Keratinocyte (primary cell): Measurements from ENCODE around the gene DIRAS1.
"Not testable (repeated sequence)": the region's sequence is repeated elsewhere in the genome, so short reads cannot be mapped to it uniquely, and the experiment has no call there.

Experiments used
- CTCF ChIP-seq, 3 experiments: IDR thresholded peaks in 1 of 3; conservative IDR thresholded peaks in 1 of 3; optimal IDR thresholded peaks in 1 of 3; 2 replicates in 2 of 3; 3 replicates in 1 of 3; pipeline versions ENCODE3 to v1.5.1; 2011; ENCODE audit warnings: low read length in 3 of 3, mild to moderate bottlenecking in 3 of 3, moderate library complexity in 2 of 3, control low read depth in 1 of 3, inconsistent platforms in 1 of 3; ENCODE audit not compliant: insufficient read depth in 2 of 3; ENCODE audit errors: extremely low read depth in 1 of 3
- EZH2 ChIP-seq: IDR thresholded peaks from one replicate; pipeline ENCODE4 v1.6.1; 2012; ENCODE audit warnings: inconsistent platforms, mild to moderate bottlenecking, low read length, moderate library complexity

DNA sequence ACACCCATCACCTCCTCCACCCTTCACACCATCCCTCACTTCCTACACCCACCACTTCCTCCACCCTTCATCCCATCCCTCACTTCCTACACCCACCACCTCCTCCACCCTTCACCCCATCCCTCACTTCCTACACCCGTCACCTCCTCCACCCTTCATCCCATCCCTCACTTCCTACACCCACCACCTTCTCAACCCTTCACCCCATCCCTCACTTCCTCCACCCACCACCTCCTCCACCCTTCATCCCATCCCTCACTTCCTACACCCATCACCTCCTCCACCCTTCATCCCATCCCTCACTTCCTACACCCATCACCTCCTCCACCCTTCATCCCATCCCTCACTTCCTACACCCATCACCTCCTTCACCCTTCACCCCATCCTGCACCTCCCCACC lies 7.1 kb downstream of the DIRAS1 start:
- not testable (repeated sequence) for TF ChIP-seq EZH2; CTCF (optimal IDR thresholded peaks at IDR 0.05 in 1 of 3, IDR thresholded peaks at IDR 0.05 in 1 of 3, conservative IDR thresholded peaks at IDR 0.05 in 1 of 3; ENCODE audit: extremely low read depth in 1 of 3, insufficient read depth in 2 of 3, low read length in 3 of 3)
